DMS53 treated with DMSO at 0.1 percent for 48 hours (cell line): Measurements from ENCODE around the gene KIF21B.

Experiments used
- DNase-seq: peaks from one replicate; lab custom pipeline; 2025; ENCODE audit not compliant: unreplicated experiment; lab: John Stamatoyannopoulos, UW

KIF21B gene

DNA sequence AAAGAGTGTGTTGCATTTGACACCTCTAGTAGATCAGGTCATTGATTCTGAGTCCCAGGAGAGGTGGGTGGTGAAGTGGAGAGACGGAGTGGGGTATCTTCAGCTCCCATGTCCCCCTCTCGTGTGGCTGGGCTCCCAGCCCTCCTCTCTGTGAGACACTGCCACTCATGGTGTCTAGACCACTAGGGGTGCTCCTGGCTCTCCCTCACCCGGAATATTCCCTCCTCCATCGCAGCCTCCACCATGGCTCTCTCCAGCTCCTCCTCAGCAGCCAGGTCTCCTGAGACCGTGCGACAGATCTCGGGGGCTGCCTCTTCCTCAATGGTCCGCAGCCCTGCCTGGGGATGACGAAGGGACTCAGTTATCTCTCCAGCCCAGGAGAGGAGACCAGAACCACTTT lies 20.6 kb upstream of the KIF21B start:
- DNase-seq = no peak

DNA sequence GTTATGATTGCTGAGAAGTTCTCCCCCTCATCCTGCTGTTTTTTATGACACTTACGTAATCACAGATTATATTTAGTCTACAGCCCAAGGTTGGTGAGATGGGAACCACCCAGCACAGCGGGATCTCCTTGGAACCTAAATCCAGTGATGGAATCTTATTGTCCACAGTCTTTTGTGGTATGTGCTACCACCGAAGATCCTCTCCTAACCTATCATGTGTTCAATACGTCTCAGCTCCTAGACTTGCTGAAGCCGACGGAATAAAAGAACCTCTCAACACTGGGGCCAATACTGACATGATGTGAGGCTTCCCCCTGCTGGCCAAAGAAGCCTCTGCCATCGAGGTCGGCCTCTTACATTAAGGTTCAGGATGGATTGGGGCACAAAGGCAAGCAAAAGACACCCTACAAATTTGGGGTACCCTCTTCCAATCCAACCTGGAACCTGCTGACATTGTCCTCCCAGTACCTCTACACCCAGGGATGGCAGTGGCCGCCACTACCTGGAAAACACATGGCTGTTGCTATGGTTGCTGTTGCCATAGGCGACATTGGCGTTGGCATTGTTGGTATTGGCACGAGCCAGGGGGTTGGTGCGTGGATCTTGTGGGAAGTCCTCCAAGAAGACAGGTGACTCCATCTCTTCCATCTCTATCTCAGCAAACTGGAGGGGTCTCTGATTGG lies 19.4 kb upstream of the KIF21B start:
- DNase-seq = peak; percentile 36

DNA sequence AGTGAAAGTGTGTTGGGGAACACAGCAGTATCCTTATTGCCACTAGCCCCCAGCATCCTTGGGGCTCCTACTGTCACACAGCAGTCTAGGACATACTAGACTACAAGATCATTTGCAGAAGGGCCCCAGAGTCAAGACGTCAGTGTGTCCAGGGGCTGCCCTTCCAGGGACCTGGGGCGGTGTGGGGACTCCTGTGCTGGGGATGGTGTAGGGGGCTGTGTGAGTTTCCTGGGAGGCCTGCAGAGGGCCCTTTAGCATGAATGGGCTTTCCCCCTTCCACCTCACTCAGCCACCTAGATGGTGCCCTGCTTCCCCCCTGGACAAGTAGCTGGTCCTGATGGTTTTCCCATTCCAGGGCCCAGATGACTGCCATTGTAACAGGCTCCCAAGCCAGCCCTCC lies 17.5 kb upstream of the KIF21B start:
- DNase-seq = no peak

DNA sequence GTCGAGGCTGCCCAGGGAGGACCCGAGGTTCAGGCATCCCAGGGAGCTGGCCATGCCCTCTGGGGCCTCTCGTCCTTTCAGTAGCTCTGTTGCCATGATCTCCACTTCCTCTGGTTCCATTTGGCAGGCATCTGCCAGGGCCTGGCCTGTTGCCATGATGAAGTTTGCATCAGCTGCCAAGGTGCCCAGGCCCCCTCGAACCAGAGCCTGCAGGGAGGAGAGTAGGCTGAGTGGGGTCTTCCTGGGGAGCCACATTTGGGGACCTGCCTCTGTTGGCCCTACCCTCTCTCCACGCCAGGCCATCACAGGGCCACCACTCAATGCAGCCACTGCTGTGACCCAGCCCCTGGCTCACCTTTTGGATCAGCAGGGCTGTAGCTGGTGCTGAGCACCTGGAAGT lies 16.4 kb upstream of the KIF21B start:
- no peak for DNase-seq

DNA sequence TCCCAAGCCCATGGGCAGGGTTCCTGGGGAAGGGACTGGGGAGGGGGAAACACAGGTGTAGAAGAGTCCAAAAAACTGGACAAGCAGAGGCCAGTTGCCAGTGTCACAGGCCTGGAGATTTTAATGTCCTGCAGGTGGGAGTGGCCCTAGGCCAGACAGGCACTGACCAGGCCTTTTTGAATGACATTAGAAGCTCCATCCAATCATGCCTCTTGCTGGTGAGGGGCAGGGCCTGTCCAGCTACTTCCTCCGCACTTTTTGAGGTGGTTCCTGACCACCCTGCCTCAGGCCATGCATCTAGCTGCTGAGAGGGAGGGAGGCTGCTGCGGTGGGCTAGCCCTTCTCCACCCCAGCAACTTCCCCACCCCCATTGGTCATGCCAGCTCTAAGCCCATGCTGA lies 15.9 kb upstream of the KIF21B start:
- DNase-seq = no peak

DNA sequence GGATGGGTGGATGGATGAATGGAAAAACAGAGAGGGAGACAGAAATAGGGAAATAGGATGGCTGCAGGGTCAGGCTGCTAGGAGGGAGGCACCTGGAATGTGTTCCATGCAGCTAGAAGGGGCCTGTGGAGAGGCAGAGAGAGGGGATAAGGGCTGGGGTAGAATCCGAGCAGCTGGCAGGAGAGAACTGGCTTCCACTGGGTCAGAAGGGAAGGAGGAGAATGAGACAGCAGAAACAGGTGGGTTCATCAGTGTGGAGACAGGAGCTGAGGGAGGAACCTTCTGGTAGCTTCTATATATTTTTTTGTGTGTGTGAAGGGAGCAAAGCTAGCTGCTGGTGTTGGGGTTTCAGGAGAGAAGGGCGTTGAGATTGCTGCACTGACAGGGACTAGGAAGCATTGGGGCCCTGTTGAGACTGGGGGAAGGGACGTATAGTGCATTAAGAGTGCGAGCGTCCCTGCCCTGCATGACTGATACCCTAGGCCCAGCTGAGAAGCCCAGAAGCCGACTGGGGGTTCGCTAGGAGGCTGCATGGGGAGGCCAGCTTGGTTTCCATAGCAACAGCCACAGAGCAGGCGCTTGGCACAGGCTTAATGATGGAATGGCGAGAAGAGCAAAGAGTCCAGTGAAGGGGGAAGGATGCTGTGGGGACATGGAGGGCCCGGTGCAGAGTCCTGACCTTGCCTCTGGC lies 14.8 kb upstream of the KIF21B start:
- no peak for DNase-seq

DNA sequence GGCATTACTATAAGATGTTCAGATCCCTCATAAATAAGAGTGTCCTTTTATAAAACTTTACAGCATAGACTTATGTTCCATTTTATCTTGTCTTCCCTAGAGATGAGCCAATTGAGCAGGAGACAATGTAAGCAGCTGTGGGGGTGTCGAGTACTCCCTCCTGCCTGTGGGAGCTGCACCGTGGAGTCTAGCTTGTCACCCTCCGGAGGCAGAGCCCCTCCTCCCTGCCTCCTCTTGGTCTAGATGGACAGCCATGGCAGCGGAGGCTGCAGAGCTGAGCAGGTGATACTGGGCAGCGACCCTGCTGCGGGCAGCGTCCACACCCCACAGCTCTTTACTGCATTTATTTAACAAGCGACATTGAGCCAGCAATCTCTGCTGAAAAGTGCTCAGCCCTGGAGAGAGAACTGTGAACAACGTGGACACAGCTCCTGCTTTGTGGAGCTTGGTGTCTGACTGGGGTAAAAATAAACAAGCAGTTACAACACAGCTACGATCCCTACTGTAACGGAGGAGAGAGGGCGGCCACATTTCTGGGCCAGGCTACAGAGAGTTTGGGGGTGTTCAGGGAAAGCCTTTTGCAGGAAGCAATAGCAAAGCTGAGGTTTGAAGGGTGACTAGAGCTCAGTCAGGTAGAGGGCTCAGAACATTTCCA lies 12.8 kb upstream of the KIF21B start:
- no peak for DNase-seq

DNA sequence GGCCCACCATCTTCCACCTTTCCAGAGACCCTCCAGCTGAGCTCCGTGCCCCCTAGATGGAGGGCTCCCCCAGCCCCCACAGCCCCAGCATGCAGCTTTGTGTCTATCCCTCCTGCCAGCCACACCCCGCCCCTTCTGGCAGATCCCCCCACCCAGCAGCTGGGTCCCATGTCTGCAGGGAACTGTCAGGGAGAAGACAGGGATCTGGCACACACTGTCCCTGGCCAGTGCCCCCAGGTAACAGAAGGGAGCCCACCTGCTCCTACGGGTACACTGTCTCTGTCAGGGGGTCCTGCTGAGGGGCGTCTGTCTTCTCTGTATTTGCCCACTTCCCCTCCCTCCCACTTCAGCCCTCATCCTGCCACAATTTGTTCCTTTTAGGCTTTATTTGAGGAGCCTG lies 11.2 kb upstream of the KIF21B start:
- no peak for DNase-seq

DNA sequence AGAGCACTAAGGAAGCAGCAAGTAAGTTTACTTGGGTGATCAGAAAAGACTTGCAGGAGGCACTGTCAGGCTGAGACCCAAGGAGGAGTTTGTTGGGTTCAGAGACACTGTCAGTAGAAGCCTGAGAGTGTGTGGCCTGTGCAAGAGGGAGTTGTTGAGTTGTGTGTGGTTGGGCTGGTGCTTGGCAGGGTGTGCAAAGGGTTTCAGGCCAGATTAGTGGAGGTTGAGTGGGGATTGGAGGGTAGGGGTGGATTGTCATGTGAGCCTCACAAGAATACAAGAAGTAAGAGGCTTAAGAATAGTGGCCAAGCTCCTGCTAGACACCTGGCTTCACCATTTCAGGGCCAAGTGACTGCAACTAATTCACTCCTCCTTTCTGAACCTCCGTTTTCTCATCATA lies 8.9 kb upstream of the KIF21B start:
- DNase-seq = no peak

DNA sequence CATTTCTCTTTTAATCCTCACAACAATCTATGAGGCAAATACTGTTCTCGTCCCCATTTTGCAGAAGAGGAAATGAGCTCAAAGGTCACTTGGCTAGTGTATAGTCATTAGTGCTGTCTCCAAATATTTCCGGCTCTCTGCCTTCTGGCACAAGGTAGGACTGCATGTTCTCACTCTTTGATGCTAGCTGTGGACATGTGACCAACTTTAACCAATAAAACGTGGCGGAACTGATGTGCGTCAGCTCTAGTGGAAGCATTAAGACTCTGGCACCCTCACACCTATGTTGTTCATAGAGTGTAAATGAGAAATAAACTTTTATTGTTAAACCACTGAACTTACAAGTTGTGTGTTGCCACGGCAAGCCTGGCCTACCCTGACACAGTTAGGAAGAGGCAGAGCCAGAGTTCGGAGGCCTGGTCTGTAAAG lies 5.0 kb upstream of the KIF21B start:
- DNase-seq = peak; percentile 20

DNA sequence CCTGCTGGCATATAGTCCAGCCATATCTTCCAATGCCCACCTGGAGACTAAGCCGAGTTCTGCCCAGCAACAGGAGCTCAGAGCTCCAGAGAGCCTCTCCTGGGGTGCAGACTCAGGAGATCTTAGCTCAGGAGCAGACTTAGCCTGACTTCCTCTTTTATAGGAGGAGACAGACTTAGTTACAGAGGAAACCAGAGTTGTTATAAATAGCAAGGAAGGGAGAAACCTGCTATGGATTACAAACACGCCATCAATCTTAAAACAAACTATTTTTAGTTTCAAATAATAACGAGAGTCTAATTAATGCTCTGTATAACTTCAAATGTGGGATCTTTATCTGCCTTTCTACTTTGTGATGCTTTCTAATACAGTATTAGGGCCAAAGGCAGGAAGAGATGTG lies 3.3 kb upstream of the KIF21B start:
- no peak for DNase-seq

DNA sequence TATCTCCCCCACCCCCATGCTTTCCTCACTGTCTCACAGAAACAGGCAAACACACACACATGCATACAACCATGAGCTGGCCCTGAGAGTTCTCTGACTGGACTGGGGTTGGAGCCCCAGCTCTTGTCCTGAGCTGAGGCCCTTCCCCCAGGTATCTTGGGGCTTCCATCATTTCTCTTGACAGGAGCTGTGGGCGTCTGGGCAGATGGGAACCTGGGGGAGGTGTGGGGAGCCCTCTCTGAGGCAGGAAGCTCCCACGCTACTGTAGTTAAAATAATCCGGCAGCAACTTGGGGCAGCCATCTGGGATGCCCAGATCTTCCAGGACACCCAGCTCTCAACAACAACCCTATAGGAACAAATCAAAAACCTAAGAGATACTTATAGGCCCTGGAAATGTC lies 2.7 kb upstream of the KIF21B start:
- DNase-seq = no peak

DNA sequence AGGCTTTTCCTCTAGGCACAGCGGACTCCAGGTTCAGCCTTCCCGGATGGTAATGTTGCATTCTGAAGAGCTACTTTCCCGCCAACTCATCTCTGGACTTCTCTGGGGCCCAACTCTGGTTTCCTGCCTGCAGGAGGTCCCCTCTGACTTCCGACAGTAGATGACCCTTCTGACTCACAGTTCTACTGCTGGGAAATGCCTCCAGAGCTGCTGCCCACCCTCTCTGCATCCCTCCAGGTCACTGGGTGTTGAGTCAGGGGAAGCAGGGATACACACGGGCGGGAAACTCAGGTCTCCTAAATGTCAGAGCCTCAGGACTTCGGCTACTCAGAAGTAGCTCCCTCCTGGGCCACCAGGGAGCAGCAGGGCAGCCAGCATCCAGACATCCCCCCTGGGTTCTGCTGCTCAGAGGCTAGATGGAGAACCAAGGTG lies 2.1 kb upstream of the KIF21B start:
- no peak for DNase-seq

DNA sequence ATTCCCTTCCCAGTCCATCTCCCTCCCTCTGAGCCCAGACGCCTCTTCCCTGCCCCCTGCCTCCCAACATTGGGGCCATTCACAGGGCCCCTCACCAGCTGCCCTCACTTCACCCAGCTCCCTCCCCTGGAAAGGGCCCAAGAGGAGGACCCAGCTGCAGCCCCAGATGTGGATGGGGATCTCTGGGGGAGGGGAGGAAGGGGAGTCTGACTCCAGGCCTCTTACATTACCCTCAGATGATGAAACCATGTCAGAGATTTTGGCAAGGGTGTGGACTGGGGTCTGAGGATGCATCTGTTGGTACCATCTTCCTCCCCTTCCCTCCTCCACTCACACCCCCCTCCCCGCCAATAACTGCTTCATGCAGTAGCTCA lies 1.1 kb upstream of the KIF21B start:
- DNase-seq = no peak

DNA sequence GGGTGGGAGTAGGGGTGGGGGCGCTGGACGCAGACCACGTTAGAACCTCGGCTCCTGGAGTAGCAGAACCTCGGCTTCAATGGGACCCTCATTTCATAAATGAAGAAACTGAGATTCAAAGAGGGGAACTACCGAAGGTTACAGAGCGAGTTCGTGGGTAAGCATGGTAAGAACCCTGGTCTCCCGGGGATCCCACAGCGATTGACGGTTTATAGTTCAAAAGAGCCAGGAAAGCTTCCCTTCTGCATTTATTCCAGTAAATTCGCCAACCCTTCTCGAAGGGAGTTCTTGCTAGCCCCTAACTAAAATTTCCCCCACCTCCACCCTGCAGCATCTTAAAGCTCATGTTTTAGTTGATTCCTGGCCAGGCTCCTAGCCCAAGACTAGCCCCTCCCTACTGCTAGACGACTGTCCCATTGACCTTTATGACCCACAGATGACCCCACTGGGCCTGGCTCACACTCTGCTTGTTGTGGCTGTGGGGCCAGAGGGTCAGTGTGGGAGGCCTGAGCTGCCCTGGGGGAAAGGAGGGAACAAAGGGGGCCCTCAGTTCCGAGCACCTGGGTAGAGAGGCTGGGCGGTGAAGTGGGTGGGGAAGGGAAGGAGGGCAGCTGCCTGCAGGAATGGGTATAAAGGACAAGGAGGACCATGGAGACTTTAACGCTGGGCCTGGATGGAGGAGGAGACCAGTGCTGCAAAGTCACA lies 558 bp upstream of the KIF21B start:
- DNase-seq = no peak

DNA sequence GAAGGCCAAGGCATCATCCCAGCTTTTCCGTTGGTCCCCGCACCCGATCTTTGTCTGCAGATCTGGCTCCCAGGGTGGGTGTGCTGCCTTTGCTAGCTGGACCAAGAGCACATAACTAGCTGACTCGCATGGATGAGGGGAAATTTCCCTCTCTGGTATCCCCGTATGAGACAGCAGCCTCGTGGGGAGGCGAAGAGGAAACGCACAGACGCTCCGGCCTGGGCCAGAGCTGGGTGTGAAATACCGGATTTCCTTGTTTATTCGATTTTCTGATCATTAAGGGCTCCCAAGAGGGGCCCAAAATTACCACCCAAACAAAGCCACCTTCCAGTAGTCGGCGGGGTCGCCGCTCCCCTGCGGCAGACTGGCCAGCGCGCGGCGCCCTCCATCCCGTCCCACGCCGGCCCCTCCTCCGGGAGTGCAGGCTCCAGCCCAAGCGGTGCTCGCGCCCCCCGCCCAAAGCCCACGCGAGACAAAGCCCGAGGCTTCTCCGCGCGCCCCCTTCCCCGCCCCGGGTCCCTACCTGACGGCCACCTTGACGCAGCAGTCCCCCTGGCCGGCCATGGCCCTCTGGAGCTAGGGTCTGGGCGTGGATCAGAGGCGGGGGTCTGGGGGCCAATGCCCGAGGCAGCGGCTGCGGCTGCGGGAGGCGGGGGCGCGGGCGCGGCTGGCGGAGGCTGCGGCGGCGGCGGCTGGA lies 546 bp downstream of the KIF21B start:
- DNase-seq = no peak

DNA sequence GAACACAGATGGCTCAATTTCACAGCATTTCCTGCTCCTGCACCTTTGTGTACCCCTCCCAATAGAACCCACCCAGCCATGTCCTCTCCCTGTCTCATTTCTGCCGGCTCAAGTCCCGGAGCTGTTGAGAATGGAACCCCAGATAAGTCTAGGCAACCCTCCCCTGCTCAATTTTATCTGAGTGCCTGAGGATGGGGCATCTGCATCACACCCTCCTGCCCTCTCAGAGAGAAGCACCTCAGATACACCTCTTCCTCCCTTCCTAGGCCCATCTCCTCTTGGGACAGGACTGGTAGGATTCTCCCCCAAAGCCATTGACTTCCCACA lies 1.1 kb downstream of the KIF21B start:
- no peak for DNase-seq

DNA sequence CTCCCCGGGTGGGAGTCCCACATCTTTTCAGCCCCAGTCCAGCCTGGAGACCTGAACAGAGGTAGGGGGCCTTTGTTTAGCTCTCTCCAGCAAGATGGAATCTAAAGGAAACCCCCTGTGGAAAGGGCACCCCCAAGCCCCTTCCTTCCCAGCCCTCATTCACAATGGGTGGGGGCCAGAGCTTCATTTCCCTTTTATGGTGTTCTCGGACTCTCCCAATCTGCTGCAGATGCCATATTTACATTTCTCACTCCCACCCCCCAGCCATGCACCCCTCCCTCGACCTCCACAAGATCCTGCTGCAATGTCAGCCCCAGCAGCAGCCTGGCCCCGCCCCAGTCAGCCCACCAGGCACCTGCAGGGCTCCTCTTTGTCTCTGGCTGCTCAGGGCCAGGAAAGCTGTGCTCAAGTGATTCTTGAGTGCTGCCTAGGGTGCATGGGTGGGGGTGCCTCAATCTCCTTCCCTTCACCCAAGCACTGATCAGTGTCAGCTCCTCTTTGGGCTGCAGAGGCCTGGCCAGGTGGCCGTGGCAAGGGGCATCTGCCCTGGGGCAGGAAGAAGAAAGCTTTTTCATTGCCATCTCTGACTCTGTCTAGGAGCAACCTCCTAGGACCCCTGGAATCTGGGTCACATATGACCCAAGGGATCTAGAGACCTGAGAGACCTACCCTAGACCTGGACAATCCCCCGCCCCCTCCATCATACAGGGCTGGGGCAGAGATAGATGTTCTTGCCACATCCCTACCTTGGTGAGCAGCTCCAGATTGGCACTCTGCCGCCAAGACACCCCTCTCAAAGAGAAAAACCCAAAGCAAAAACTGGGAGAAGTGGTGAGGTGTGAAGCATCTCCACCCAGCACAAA lies 1.7 kb downstream of the KIF21B start:
- DNase-seq = no peak

DNA sequence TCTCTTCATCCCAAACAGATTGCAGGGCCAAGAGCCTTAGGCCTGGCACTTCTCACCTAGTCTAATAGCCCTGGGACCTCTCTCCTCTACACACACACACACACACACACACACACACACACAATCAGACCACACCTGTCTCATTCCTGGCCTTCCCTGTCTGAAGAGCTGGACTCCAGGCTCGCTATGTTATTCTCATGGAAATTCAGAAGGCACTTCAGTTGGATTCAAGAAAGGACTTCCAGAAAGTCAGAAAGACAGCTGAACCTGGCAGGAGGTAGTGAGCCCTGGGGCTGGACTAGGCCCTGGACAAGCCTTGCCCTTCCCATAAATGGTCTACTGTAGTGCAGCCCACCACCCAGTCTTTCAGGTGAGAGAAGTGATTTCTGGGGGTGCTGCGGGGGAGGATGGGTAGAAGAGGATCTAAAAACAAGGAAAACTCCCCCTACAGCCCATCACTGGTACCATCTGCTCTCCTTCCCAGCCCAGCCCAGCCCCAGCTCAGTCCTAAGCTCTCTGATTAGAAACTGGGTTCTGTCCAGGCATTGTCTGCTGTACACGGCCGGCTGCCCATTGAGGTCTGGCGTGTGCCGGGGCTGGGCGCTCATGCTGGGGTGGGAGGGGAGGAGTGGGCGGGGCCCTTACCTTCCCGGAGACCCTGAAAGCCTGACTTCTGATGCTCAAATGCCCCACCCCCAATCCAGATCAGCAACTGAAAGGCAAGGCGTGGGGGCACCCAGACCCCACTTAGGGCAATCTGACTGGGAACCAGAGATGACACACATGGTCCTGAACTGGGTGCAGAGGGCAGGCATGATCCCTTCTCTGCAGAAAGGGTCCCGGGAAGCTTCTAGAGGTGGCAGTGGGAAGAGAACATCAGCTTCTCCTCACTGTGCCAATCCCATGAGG lies 2.5 kb downstream of the KIF21B start:
- DNase-seq = no peak
